NCI-H526 (cell line): Measurements from ENCODE around the gene POU2F3.

Experiments used
- DNase-seq, 2 experiments: peaks; one replicate each; lab custom pipeline; 2025; lab: John Stamatoyannopoulos, UW

Gene POU2F3

GRCh38 chr11:120281143-120281795 is 41.3 kb downstream of the POU2F3 start:
- DNase-seq = no peak

DNA sequence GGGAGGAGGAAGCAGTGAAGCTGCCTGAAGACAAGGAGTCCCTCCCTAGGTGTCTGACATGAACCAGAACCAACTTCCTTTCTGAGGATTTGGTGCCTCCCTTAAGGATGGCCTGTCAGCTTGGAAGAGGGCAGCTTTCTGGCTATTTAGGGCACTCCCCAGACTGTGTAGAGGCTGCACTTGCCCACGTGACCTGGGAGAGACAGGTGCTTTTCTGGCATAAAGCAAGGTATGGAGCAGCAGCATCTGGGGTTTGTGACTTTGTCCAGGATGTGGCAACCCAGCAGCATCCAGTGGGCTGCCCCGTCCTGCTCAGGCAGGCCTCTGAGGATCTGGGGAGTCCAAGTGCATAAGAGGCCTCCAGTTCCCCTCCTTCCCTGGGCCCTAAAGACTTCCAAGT is 43.2 kb downstream of the POU2F3 start:
- DNase-seq = no peak

GRCh38 chr11:120284272-120284671 is 44.3 kb downstream of the POU2F3 start:
- peak; percentile 95 to 97 for DNase-seq

DNA sequence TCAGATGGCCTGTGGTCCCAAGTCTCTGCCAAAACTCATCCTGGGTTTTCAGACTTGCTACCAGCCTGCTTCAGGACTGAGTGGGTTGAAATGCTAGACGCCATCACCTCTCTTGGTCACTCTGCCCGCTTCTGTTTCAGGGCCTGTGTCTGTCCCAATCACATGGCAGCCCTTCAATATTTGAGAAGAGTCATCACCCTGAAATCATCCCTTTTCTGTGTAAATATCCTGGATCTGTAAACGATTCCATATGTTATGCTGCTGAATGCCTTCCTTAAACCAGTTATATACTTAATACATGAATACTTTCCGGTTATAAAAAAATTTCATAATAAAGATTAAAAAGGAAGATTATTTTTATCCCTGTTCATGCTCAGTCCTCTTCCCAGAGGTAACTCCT is 45.3 kb downstream of the POU2F3 start:
- DNase-seq = no peak

GRCh38 chr11:120288021-120288420 is 48.1 kb downstream of the POU2F3 start:
- DNase-seq = no peak

DNA sequence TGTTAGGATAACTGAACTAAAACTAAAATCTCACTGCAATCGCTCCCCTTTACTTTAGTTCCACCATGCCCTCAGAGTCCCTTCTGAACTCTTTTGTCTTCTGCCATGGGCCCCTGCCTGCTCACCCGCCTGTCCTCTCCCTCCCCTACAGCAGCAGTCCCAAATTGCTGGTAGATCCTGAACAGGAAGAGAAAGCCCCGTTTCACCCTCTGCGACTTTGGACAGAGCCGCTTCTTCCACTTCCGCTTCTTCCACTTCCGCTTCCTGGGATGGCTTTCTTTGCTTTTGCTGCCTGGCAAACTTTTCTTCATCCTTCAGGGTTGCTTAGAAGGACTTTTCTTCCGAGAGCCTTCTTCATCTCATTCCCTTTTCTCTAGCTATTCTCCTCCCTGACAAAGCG is 49.5 kb downstream of the POU2F3 start:
- no peak for DNase-seq

DNA sequence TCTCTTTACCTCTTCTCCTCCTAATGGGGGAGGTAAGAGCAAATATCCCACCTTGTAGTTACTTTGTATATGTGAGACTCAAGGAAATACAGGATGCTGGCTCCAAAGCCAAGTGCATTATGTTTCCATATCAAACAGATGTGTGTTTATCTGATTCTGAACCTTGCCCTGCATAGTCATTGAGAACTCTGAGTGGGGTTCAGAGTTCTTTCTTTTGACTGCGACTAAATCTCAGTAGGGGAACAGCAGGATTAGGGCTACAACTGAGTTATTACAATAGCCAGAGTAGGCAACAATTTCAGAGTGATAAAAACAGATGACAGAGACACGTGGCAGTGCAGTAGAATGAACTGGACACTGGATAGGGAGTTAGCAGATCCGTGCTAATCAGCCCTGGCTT is 51.0 kb downstream of the POU2F3 start:
- no peak for DNase-seq

GRCh38 chr11:120293038-120293800 is 53.3 kb downstream of the POU2F3 start:
- no peak for DNase-seq

- no peak for DNase-seq
Observed at GRCh38 chr11:120294096-120294495, 54.2 kb downstream of the POU2F3 start.

- DNase-seq = no peak
Observed at GRCh38 chr11:120295099-120295498, 55.2 kb downstream of the POU2F3 start.

- DNase-seq = no peak
Observed at GRCh38 chr11:120296554-120296953, 56.6 kb downstream of the POU2F3 start.

DNA sequence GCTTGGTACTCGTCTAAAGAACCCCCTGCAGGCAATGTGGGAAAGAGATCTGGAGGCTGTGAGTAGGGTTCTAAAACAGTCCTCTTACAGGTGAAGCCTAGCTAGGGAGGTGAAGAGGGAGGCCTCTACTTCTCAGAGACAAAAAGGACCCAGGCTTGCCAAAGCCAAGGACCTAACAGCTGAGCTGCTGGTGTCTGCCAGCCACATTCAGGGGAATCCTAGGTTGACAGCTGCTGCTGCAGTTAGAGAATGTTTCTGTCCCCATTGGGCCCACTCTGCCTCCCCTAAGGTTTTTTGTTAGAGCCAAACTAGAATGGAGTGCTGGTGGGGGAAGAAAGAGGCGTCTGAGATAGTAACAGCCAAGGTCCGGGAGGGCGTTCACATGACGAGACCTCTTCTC is 58.5 kb downstream of the POU2F3 start:
- DNase-seq = no peak

DNA sequence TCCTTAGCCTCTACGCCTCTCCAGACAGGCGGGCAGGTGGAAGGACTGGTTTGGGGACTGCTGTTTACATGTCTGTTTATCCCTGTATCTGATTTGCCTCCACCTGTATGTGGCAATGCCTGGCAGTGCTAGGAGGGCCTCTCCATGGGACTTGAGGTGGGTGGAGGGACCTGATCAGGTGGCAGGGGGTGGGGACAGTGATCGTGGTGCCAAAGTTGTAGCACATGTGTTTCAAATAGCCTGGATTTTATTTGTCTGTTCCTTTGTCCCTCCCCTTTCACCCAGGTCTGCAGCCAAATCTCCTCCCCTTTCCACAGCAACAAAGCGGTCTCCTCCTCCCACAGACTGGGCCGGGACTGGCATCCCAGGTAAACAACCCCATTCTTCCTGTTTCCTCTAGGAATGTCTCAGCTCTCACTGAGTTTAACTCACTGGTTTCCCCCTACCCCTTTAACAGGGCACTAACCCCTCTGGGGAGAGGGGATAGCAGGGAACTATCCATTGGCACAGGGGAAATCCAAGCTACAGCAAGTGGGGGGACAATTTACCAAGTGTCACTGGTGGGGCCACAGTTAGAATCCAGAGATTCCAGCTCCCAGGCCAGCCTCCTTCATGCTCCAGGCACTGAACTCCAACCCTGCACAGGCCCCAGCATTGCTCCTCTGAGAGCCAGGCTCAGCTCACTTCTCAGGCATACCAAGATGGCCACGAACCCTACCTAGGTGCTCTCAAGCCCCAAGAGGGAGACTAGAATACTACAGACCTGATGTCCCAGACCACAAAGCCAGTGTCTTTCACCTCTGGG is 62.3 kb downstream of the POU2F3 start:
- peak; percentile 61 to 84 for DNase-seq

- peak; percentile 91 to 97 for DNase-seq
Observed at GRCh38 chr11:120303004-120303637, 63.2 kb downstream of the POU2F3 start.

DNA sequence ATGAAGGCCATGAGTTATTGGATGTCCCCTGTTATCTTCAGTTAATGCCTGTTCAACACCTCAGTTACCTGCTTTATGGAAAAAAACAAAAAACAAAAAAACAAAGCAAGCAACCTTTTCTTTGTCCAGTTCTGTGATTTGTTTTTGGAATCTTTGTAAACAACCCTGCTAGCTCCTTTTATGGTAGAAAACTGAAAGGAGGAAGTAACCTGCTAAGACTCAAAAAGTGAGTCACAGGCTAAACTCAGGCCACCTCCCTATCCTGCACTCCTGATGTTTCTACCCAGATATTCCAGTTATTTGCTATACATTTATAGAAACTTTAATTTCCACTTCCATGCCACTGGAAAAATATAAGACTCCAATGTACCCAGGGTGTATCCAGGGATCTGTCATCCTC is 64.6 kb downstream of the POU2F3 start:
- DNase-seq = no peak

DNA sequence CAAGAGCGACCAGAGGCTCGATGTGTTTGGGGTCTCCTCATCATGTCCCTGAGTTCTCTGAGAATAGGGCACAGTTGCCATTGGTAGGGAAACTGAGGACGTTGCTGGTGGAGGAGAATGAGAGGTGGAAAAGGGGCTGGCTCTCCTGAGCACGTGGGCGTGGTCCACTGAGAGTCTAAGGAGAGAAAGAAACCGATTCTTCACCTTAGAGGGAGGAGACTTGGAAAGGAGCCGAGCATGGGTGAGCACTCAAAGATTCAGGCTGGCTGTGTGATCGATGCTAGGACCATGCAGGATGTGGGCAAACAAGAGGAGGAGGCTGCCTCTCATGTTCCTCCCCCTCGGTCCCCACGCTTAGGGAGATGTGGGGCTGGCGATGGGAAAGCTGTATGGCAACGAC is 65.3 kb downstream of the POU2F3 start:
- no peak for DNase-seq

- peak in 1 of 2 experiments; percentile 68 for DNase-seq
Observed at GRCh38 chr11:120306519-120307242, 66.7 kb downstream of the POU2F3 start.

GRCh38 chr11:120307476-120307875 is 67.5 kb downstream of the POU2F3 start:
- no peak for DNase-seq

DNA sequence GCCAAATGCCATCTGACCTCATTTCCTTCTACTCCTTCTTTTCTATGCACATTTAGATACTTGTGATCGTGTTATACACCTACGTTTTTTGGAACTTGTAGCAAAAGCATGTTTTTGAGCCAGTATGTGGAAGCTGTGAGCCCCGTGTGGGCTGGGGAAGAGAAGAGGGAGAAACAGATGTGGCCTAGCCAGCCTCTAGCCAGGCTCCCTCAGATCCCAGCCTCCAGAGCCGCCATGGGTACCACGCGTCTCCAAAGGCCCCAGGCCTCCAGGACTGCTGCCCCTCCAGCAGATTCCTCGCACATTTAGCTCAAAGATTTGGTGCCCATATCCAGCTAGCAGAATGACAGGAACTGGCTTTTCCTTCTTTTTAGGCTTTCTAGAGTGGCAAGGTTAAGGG is 68.1 kb downstream of the POU2F3 start:
- DNase-seq = no peak

GRCh38 chr11:120310870-120311269 is 70.9 kb downstream of the POU2F3 start:
- DNase-seq = peak in 1 of 2 experiments; percentile 49

- no peak for DNase-seq
Observed at GRCh38 chr11:120314861-120315260, 74.9 kb downstream of the POU2F3 start.
